HEK293 (cell line): ENCODE results near the gene MYL2.

Source experiments
- CTCF ChIA-PET: fragments of 350-600 bp; formaldehyde crosslinking; extraction: SDS; loops from one replicate; lab custom pipeline; 2021; ENCODE audit warnings: antibody characterized with exemption; lab: Yijun Ruan, JAX
- POLR2A ChIA-PET: fragments of 300-600 bp; formaldehyde crosslinking; extraction: SDS; loops from one replicate; lab custom pipeline; 2020; ENCODE audit warnings: antibody characterized with exemption, inconsistent platforms; lab: Yijun Ruan, JAX
- H3K27ac ChIP-seq: fragments of 200-500 bp; sonication (Bioruptor generic); 2 replicates; pipeline ENCODE4 v1.5.1; 2014; ENCODE audit warnings: low read depth, low read length, control low read depth, inconsistent platforms; ENCODE audit errors: extremely low read depth
- H3K36me3 ChIP-seq, 2 experiments: fragments of 200-500 bp in 1 of 2; sonication (Bioruptor generic) in 1 of 2; 1 replicate in 1 of 2; 2 replicates in 1 of 2; pipeline ENCODE4 v1.5.1; 2014 to 2017; ENCODE audit warnings: inconsistent platforms in 2 of 2, low read length in 2 of 2; ENCODE audit not compliant: control insufficient read depth in 2 of 2, insufficient read depth in 1 of 2
- H3K4me1 ChIP-seq: fragments of 200-500 bp; sonication (Bioruptor generic); 2 replicates; pipeline ENCODE4 v1.5.1; 2014; ENCODE audit warnings: mild to moderate bottlenecking, low read length, inconsistent platforms; ENCODE audit not compliant: control insufficient read depth, insufficient read depth
- H3K4me3 ChIP-seq: 2 replicates; pipeline ENCODE4 v1.5.1; 2011; ENCODE audit warnings: low read depth, mild to moderate bottlenecking, control low read depth, low read length, moderate library complexity
- H3K9me3 ChIP-seq: fragments of 200-500 bp; sonication (Bioruptor generic); 2 replicates; pipeline ENCODE4 v1.5.1; 2014; ENCODE audit warnings: low read depth, low read length, inconsistent platforms; ENCODE audit not compliant: control insufficient read depth, insufficient read depth
- GFI1B ChIP-seq: fragments of 450-650 bp; formaldehyde crosslinking; IDR thresholded peaks from 2 replicates; pipeline ENCODE4 v1.5.1; 2016; ENCODE audit warnings: missing biosample characterization, missing genetic modification characterization
- GLI4 ChIP-seq: fragments of 450-650 bp; formaldehyde crosslinking; IDR thresholded peaks from 2 replicates; pipeline ENCODE4 v1.5.1; 2016; ENCODE audit warnings: missing biosample characterization, missing genetic modification characterization
- HOXD13 ChIP-seq: sonication (generic); formaldehyde crosslinking; IDR thresholded peaks from 2 replicates; pipeline ENCODE4 v1.8.0; 2022; ENCODE audit warnings: missing genetic modification reagents, borderline replicate concordance
- REPIN1 ChIP-seq: fragments of 450-650 bp; formaldehyde crosslinking; IDR thresholded peaks from 2 replicates; pipeline ENCODE4 v1.5.1; 2017; ENCODE audit warnings: missing biosample characterization, missing genetic modification characterization, low read depth
- ZBTB20 ChIP-seq: fragments of 450-650 bp; formaldehyde crosslinking; IDR thresholded peaks from 2 replicates; pipeline ENCODE4 v1.5.1; 2016; ENCODE audit warnings: missing biosample characterization, missing genetic modification characterization
- ZIC2 ChIP-seq: fragments of 450-650 bp; formaldehyde crosslinking; IDR thresholded peaks from 2 replicates; pipeline ENCODE4 v1.5.1; 2016; ENCODE audit warnings: missing biosample characterization, missing genetic modification characterization
- ZNF175 ChIP-seq: fragments of 450-650 bp; formaldehyde crosslinking; IDR thresholded peaks from 2 replicates; pipeline ENCODE4 v1.5.1; 2016; ENCODE audit warnings: missing biosample characterization, missing genetic modification characterization
- ZNF23 ChIP-seq: fragments of 450-650 bp; formaldehyde crosslinking; IDR thresholded peaks from 2 replicates; pipeline ENCODE4 v1.5.1; 2016; ENCODE audit warnings: missing biosample characterization, missing genetic modification characterization, borderline replicate concordance
- ZNF449 ChIP-seq: fragments of 450-650 bp; formaldehyde crosslinking; IDR thresholded peaks from 2 replicates; pipeline ENCODE4 v1.5.1; 2017; ENCODE audit warnings: missing biosample characterization, mild to moderate bottlenecking, missing genetic modification characterization, moderate library complexity
- ZNF624 ChIP-seq: fragments of 450-650 bp; formaldehyde crosslinking; IDR thresholded peaks from 2 replicates; pipeline ENCODE4 v1.5.1; 2017; ENCODE audit warnings: missing biosample characterization, missing genetic modification characterization
- ZNF626 ChIP-seq: fragments of 450-650 bp; sonication (Bioruptor Pico); formaldehyde crosslinking; IDR thresholded peaks from 2 replicates; pipeline ENCODE4 v1.5.1; 2018; ENCODE audit warnings: missing biosample characterization, missing genetic modification characterization, inconsistent platforms
- ZNF654 ChIP-seq: fragments of 450-650 bp; formaldehyde crosslinking; IDR thresholded peaks from 2 replicates; pipeline ENCODE4 v1.5.1; 2016; ENCODE audit warnings: low read depth, missing biosample characterization, missing genetic modification characterization
- ZNF768 ChIP-seq: fragments of 450-650 bp; formaldehyde crosslinking; IDR thresholded peaks from 2 replicates; pipeline ENCODE4 v1.5.1; 2018; ENCODE audit warnings: missing biosample characterization, mild to moderate bottlenecking, missing genetic modification characterization
- ZXDB ChIP-seq: fragments of 450-650 bp; formaldehyde crosslinking; IDR thresholded peaks from 2 replicates; pipeline ENCODE4 v1.5.1; 2016; ENCODE audit warnings: missing biosample characterization, missing genetic modification characterization
- TF ChIP-seq, protein P1 (sequence below): fragments of 450-650 bp; formaldehyde crosslinking; IDR thresholded peaks from 2 replicates; pipeline ENCODE4 v1.5.0; 2017; ENCODE audit warnings: missing biosample characterization, missing genetic modification characterization, borderline replicate concordance
- TF ChIP-seq, protein P2 (sequence below): fragments of 450-650 bp; formaldehyde crosslinking; IDR thresholded peaks from 2 replicates; pipeline ENCODE4 v1.5.1; 2017; ENCODE audit warnings: missing biosample characterization, missing genetic modification characterization

Gene MYL2

GRCh38 chr12:110921262-110921661 is 883 bp upstream of the MYL2 start:
- H3K36me3 ChIP-seq = no peaks in the 10 kb centered on the region
- CTCF ChIA-PET = interaction anchor here (1.2 kb wide), 1 partner anchor 14 kb away, joined by 3 read pairs; no protein-coding TSS in a partner anchor
- H3K4me1 ChIP-seq = no peaks in the 10 kb centered on the region
- H3K9me3 ChIP-seq = no peaks in the 10 kb centered on the region
- TF ChIP-seq ZIC2 (peak; percentile 60; the same call in 1 of the 2 replicates), ZNF654 (tag by site-specific recombination) (no peak)
- no peak overlapping the region for H3K4me3 ChIP-seq
- POLR2A ChIA-PET = no interaction called here
- no peak overlapping the region for H3K27ac ChIP-seq

DNA sequence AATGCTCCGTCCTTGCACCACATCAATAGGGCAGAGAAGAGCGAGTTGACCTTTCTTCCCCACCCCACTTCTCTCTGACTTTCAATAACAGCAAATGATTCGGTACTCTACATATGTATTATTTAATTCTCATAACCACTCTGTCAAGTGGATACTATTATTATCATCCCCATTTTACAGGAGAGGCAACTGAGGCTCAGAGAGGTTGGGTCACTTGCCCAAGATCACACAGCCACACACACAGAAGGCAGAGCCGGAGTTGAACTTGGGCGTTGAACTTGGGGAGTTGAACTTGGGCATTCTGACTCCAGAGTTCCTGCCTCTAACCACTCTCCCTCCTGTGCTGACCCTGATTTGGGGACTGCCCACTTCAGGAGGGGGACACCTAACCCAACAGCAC is 659 bp downstream of the MYL2 start:
- Histone ChIP-seq H3K4me1 (no peaks in the 10 kb centered on the region), H3K9me3 (no peaks in the 10 kb centered on the region), H3K4me3 (no peak overlapping the region), H3K36me3 (no peaks in the 10 kb centered on the region), H3K27ac (no peak overlapping the region)
- ChIA-PET POLR2A (no interaction called here), CTCF (no interaction called here)
- TF ChIP-seq REPIN1 (tag by site-specific recombination) (no peak), ZNF768 (0 out of 2 replicates have a peak, but pooled peaks have one; percentile 35), ZNF624 (no peak)
- TF ChIP-seq, protein P1, sequence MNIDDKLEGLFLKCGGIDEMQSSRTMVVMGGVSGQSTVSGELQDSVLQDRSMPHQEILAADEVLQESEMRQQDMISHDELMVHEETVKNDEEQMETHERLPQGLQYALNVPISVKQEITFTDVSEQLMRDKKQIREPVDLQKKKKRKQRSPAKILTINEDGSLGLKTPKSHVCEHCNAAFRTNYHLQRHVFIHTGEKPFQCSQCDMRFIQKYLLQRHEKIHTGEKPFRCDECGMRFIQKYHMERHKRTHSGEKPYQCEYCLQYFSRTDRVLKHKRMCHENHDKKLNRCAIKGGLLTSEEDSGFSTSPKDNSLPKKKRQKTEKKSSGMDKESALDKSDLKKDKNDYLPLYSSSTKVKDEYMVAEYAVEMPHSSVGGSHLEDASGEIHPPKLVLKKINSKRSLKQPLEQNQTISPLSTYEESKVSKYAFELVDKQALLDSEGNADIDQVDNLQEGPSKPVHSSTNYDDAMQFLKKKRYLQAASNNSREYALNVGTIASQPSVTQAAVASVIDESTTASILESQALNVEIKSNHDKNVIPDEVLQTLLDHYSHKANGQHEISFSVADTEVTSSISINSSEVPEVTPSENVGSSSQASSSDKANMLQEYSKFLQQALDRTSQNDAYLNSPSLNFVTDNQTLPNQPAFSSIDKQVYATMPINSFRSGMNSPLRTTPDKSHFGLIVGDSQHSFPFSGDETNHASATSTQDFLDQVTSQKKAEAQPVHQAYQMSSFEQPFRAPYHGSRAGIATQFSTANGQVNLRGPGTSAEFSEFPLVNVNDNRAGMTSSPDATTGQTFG (tag by site-specific recombination) = no peak

- Histone ChIP-seq H3K36me3 (no peaks in the 10 kb centered on the region), H3K4me3 (no peak overlapping the region), H3K9me3 (no peaks in the 10 kb centered on the region), H3K4me1 (no peaks in the 10 kb centered on the region)
- CTCF ChIA-PET = interaction anchor here (1.4 kb wide), 1 partner anchor 23 kb away, joined by 8 read pairs; no protein-coding TSS in a partner anchor
- POLR2A ChIA-PET = no interaction called here
- TF ChIP-seq HOXD13 (CRISPR knock-in tag) = no peak
- TF ChIP-seq, protein P2, sequence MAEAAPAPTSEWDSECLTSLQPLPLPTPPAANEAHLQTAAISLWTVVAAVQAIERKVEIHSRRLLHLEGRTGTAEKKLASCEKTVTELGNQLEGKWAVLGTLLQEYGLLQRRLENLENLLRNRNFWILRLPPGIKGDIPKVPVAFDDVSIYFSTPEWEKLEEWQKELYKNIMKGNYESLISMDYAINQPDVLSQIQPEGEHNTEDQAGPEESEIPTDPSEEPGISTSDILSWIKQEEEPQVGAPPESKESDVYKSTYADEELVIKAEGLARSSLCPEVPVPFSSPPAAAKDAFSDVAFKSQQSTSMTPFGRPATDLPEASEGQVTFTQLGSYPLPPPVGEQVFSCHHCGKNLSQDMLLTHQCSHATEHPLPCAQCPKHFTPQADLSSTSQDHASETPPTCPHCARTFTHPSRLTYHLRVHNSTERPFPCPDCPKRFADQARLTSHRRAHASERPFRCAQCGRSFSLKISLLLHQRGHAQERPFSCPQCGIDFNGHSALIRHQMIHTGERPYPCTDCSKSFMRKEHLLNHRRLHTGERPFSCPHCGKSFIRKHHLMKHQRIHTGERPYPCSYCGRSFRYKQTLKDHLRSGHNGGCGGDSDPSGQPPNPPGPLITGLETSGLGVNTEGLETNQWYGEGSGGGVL = no peak
- TF ChIP-seq ZXDB = no peak
- TF ChIP-seq ZNF23 (tag by site-specific recombination) = no peak
- no peak for TF ChIP-seq GFI1B (tag by site-specific recombination)
- no peak for TF ChIP-seq GLI4 (tag by site-specific recombination)
- TF ChIP-seq ZNF175 (tag by site-specific recombination) = no peak
- TF ChIP-seq ZBTB20 = no peak
- TF ChIP-seq ZNF449 = no peak
- TF ChIP-seq ZNF626 (tag by site-specific recombination) = no peak
- TF ChIP-seq, all 188 proteins: peak for 0
- no peak overlapping the region for H3K27ac ChIP-seq
These were observed 2.4 kb downstream of the MYL2 start for GRCh38 chr12:110917961-110918360.
